Stimulated activated naive CD4-positive, alpha-beta T cell (primary cell): Measurements from ENCODE around the gene TFAM.
A peak's percentile ranks its signal among the peaks of the same experiment; 100 is the strongest.
"Not testable (repeated sequence)": the region's sequence is repeated elsewhere in the genome, so short reads cannot be mapped to it uniquely, and the experiment has no call there.

ENCODE experiments used
- DNase-seq, 6 experiments: peaks; one replicate each; lab custom pipeline; 2025; lab: John Stamatoyannopoulos, UW

The TFAM gene

DNA sequence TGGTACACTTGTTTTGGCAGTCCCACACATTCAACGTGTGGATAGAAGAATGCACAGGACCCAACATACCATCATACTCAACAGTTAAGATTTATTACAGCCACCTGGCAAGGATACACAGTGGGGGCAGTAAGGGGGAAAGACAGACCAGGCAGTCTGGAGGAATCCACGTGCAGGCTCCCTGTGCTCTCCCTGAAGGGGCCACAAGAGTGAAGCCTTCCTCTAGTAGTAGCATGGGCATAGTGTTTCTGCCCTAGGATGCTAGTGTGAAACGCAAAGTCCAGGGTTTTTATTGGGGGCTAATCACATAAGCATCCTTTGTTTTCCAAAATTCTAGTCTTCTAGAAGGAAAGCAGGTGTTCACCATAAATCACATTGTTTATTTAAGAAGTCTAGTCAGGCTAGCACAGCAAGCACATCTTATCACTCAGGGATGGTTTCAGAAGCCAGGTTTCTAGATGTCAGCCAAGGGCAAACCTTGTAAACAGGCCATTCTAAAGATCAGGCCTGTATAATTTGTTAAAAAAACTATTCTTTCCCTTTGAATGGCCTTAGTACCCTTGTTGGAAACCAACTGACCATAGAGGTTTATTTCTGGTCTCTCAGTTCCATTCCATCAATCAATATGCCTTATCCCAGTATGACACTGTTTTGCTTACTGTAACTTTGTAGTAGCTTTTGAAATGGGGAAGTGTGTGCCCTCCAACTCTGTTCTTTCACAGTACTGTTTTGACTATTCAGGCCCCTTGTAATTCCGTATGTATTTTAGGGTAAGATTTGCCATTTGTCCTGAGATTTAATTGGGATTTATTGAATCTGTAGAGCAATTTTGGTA, 12.4 kb upstream of the TFAM start:
- no peak for DNase-seq

DNA sequence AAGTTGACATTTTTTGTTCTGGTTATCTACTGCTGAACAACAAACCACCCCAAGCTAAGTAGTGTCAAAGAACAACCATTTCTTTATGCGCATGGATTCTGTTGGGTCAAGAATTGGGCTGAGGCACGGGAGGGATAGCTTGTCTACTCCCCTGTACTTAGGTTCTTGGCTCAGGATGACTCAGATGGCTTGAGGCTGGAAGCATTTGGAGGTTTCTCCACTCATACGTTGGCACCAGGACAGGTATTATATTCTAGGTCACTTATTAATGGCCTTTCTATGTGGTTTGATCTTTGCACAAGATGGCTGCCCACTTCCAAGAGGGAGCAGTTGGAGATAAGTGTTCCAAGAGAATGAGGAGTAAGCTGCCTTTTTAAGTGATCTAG, 11.8 kb upstream of the TFAM start:
- no peak for DNase-seq

DNA sequence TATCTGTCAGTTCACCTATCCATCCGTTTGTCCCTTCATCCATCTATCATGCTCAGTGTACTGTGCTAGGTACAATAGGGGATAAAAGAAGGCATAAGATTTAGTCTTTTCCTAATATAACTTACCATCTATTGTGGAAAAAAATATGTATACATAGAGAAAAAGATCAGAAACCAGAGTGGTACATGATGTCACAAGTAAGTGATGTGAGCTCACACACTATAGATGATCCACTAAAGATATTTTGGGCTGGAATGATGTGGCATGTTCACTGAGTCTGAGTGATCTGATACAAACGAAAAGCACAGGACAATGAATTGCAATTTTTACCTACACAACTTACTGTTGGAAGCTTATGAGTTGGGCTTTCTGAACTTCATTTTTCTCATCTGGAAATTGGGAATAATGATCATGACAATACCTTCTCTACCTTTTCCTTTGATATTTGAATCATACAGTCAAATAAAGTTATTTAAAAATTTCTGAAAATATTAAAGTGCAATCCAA, 2.7 kb upstream of the TFAM start:
- DNase-seq, result no peak

DNA sequence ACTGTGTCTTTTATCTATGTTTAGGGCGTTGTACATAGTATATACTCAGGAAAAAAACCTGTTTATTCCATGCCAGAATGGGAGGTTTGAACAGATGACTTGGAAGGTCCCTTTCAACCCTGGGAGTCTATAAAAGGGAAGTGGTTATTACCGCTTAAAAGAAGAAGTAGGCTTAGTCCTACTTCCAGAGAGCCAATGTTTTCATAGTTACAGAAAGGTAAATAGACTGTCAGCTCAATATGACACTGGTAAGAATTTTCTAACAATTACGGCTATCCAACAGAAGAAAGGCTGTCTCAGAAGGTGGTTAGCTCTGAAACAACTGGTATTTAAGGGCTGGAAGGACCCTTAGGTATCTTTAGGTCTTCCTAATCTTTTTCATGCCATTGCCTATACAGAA, 1.1 kb upstream of the TFAM start:
- peak in 5 of 6 experiments; percentile 2 to 77 (median 64) for DNase-seq

DNA sequence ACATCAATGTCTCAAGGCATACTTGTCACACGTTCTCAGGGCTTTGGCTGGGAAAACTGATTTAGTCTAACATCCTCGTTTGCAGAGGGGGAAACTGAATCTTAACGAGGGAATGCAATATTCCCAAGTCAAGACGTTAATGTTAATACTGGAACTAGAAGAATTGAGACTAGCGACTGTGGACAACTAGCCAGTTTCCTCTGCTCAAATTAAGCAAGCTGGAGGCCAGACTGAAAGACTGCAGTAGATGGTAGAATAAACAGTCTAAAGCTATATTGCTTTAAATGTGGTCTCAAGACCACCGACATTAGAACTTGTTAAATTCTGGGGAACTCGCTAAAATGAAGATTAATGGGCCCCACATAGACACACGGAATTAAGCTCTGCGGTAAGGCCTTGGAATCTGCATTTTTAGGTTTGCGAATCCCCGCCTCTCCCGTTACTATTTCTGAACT, 639 bp upstream of the TFAM start:
- DNase-seq, result peak in 2 of 6 experiments; percentile 57 to 70

DNA sequence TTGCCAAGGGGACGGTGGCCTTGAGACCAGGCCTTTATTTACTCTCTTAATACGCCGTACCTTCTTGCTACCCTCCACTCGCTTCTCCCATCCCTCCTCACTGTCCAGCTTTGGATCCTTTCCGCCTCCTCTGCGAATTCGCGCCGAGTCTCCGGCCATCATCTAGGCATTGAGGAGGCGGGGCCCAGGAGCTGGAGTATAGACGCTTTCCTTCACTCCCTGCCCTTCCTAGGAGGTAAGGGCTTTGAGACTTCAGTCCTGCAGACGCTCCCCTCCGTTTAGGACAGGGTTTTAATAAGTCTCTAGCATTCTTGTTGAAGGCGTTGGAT, 538 bp downstream of the TFAM start:
- peak in 1 of 6 experiments; percentile 19 for DNase-seq

DNA sequence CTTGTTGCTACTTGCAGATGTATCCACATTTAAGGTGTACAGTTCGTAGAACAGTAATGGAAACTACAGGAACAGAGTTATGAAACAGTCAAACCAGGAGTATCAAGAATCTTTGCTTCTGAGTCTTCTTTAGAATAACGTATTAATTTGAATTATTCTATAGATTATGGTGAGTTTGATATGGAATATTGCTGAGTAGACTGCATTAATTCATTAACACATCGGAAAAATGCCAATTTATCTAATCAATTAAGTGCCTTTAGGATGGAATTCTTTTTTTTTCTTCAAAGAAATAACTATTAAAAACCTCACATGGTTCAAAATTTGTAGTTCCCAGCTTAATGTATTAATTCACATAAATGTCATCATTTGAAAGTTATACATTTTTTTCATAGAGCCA, 3.8 kb downstream of the TFAM start:
- DNase-seq, result no peak

DNA sequence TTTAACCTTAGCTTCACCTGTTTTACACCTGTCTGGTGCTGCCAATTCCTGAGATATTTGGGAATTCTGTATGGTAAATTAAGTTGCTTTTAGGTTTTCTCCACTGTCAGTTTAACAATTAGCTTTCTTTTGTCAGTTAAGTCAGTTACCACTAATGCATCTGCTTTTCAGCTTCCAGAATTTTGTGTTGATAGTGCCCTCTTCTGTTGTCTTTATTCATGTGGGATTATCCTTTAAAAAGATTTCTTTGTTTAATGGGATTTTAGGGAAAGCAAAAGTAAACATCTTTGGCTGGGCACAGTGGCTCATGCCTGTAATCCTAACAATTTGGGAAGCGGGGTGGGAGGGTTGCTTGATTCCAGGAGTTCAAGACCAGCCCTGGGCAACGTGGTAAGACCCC, 8.1 kb downstream of the TFAM start:
- no peak for DNase-seq

DNA sequence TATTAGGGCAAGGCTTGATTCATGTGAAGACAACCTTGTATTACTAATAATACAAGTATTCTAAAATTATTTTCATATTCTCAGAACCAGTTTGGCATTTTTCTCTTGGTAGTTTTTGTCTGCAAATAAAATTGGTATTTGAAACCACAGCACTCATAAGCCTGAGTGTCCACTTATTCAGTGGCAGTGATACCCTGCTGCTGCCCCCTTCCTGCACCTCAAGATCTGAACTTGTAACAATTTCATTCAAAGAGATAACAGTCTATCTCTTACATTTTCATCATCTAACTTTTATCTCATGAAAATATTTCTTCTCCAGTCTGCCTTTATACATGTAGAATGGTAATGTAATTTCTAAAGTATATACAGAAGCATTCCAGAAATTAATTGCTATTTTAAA, 9.3 kb downstream of the TFAM start:
- DNase-seq, result no peak

DNA sequence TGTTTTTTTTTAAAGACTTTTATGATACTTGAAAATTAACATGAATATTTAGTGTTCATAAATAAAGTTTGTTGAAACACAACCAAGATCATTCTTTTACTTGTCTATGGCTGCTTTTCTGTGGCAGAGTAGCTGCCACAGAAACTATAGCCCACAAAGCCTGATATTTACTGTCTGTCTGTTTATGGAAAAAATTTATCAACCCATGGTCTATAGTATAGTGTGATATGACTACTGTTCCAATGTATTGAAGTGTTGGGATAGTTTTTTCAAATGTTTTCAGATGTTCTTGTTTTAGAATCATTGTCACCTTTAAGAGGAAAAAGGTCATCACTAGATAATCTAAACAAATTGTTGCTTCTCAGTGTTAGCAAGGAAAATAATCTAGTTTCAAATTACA, 10.8 kb downstream of the TFAM start:
- DNase-seq, result no peak

DNA sequence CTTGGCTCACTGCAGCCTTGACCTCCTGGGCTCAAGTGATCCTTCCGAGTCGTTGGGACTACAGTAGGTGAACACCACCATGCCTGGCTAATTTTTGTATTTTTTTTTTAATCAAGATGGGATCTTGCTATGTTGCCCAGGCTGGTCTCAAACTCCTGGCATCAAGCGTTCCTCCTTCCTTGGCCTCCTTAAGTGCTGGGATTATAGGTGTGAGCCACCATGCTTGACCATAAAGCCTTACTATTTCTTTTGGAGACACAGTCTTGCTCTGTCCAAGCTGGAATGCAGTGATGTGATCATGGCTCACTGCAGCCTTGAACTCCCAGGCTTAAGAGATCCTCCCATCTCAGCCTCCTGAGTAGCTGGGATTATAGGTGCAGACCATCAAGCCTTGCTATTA, 12.6 kb downstream of the TFAM start:
- no peak for DNase-seq

DNA sequence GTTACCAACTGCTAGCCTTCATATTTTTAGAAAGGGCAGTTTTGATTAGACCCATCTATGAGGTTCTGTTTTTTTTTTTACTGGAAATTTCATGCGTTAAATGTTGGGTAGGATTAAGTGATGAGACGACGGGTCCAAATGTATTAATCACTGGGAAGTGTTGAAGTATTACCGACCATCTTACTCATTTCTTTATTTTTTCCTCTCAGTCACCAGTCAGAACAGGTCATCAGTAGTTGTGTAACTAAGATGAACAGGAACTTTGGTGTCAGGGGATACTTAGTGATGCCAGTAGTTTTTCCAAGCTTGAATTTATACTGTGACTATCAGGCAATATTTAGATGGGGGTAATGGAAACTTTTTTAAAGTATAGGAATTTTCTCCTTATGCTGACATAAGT, 14.2 kb downstream of the TFAM start:
- no peak for DNase-seq

DNA sequence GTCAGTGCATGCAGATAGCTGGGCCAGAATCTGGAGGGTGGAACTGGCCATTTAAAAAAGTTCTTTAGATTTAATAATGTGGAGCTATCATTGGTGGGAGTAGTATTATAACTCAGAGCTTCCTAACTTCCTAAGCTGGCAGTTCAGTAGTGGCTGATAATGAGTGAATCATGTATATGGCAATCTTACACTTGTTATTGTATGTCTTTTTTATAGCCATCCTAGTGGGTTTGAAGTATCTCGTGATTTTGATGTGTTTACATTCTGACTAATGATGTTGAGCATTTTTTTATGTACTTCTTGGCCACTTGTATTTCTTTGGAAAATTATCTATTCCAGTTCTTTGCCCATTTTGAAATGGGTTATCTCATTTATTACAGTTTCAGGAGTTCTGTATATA, 15.4 kb downstream of the TFAM start:
- DNase-seq, result no peak

DNA sequence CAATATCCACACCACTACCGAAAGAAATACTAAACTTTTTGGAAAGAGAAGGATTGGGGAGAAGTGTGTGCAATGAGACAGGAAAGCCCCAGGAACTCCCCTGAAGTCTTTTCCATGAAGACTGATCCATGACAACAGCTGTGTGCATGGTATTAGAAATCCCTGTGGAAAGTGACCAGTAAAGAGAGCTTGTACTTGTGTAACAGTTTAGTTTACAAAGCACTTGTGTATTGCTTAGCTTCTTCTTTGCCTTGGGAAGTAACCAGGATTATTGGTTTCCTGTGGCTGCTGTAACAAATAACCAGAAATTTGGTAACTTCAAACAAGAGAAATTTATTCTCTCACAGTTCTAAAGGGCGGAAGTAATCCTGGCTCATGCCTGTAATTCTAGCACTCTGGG, 18.8 kb downstream of the TFAM start:
- DNase-seq, result no peak

DNA sequence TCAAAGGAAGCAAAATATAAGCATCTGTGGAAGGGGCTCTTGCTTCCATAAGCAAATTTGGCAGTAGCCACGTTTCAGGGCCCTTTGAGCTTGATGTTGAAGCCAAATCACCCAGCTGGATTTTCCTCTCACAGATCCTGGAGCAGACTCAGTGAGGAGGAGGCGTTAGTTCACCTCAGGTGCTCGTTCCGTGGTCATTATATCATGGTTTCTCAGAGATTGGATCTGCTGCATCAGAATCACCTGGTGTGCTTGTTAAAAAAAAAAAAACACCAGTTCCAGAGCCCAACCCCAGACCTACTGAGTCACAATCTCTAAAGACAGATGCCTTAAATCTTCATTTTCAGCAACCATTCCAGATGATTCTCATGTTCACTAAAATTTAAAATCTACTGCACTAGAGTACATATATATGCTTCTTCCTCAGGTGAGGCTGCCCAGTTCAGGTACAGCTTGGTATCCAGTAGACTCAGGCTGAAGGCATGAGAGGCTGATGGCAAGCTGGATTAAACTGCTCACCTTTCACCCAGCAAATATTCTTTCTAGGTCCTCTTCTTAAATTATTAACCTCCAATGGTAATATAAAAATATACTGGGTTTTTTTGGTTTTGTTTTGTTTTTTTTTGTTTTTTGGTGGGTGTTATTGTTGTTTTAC, 24.9 kb downstream of the TFAM start:
- no peak for DNase-seq

DNA sequence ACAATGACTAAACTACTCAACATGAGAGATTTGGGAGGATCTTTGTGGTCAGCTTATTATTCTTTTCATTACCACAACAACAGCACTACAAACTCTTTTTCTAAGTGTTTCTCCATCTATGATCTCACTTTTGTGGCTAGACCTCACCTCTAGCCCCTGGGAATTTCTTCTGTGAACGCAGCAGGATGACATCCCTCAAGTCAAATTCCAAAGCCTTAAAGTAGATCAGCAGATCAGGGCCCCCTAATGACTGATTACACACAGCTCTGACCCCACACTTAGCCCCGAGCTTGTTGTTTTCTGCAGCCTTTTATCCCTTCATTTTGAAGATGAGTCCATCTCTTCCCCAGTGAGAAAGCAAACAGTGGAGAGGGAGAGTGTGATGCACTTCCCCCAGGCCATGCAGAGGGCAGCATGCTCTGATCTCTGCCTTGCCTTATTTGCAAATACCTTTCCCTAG, 27.3 kb downstream of the TFAM start:
- DNase-seq, result no peak

DNA sequence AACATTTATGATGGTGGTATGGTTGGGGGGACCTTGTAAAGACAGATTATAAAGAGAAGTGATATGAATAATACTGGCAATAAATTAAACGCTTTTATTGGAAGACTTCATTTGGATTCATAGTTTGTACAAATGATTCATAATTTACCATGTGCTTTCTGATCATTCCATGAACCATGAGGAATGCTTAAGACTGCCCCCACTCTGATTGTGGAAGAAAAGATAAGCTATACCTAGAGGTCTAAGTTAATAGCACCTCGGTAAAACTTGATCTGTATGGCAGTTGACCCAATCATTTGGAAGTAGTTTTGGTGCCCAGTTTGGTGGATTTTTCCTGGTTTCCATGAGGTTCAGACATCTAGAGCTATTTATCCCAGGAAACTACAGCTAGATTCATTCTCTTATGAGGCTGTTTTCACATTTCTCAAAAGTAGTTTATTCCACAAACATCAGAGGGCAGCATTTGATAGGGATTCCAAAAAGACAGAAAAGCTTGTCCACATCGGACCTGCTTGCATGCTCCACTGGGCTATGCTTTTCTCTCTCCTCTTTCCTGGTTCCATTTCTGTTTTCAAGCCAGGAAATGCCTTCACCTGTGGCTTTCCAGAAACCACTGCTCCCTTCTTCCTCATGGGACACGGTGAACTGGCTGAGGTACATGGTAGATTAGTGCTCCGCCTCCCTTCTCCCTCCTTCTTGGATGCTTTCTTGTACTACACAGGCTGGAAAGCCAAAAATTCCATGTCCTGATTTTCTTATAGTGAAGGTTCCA, 29.2 kb downstream of the TFAM start:
- no peak for DNase-seq

DNA sequence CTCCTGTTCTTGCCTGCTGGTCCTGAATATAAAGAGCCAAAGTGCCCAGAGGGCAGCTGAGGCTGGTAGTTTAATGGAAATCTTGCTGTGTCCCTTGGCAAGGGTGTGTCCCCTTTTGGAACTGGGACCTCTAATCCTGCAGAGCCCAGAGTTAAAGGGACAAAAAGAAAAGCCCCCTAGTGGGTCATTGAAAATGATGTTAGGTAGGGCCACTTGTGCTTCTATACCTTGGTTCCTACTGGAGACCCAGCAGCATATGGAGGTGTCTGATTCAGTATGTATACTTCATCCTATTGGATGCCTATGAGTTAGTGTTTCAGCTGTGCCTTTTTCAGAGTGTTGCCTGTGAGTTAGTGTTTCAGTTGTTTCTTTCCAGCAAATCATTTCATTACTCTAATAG, 30.5 kb downstream of the TFAM start:
- DNase-seq, result no peak

DNA sequence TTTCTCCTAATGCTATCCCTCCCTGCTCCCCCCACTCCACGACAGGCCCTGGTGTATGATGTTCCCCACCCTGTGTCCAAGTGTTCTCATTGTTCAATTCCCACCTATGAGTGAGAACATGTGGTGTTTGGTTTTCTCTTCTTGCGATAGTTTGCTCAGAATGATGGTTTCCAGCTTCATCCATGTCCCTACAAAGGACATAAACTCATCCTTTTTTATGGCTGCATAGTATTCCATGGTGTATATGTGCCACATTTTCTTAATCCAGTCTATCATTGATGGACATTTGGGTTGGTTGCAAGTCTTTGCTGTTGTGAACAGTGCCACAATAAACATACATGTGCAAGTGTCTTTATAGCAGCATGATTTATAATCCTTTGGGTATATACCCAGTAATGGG, 32.7 kb downstream of the TFAM start:
- not testable (repeated sequence) for DNase-seq

DNA sequence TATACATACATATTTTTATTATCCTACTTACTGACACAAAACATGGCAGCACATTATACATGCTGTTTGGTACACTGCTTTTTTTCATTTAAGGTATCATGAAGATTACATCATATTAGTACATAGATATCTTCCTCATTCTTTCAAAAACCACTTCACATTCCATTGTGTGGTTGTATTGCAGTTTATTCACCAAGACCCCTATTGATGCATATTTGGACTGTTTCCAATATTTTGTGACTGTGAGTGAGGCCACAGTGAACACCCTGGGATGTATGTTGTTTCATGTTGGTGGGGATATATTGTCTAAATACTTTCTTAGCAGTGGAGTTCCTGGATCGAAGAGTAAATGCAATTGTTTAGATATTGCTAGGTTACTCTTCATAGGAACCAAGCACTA, 39.0 kb downstream of the TFAM start:
- DNase-seq, result no peak

DNA sequence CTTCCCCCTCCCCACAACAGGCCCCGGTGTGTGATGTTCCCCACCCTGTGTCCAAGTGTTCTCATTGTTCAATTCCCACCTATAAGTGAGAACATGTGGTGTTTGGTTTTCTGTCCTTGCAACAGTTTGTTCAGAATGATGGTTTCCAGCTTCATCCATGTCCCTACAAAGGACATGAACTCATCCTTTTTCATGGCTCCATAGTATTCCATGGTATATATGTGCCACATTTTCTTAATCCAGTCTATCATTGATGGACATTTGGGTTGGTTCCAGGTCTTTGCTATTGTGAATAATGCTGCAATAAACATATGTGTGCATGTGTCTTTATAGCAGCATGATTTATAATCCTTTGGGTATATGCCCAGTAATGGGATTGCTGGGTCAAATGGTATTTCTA, 43.2 kb downstream of the TFAM start:
- DNase-seq, result not testable (repeated sequence)

DNA sequence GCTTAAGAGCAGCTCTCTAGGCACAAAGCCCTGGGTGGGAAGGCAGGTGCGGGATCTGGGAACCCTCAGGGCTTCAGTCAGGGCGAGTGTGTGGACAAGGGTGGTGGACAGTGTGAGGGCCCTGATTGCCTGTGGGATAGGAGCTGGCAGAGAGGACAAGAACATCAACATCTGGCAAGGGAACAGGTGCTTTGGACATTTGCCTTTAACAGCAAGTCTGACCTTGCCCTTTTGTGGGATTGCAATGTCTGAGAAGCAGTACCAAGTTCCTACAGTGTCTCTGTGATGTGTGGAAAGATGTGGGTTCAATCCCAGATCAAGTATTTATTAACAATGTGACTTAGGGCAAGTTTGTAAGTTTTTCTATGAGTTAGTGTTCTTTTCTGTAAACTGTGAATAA, 46.7 kb downstream of the TFAM start:
- DNase-seq, result no peak

DNA sequence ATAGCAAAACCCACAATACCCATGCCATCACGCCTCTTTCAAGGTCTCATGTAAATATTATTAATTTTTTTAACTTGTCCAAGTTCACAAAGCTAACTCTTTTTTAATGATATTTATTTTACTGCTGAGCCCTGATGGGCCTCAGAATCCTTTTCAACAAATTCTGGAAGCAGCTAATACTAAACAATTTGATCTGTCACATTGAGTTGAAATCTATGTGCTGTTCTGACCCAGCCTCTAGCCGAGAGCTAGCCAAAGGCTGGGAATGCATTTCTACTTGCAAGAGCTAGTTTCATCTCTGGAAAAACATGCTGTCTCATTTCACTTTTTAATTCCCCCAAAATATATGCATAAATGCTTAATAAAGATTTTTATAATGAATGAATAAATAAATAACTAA, 47.9 kb downstream of the TFAM start:
- no peak for DNase-seq
